Kidney epithelial cell (primary cell): ENCODE measurements around the gene C6orf89. TPM values are rescaled to one million over a fixed set of nuclear protein-coding genes. Genes with fewer than 3 reads are reported as not detected.

Experiments
- DNase-seq: peaks from one replicate; pipeline ENCODE4 v3.0.0-alpha.2; 2010; ENCODE audit warnings: low read depth
- H3K27me3 ChIP-seq: 2 replicates; pipeline ENCODE4 v1.6.0; 2011; ENCODE audit warnings: low read length; ENCODE audit not compliant: control insufficient read depth, insufficient read depth
- H3K36me3 ChIP-seq: 2 replicates; pipeline ENCODE4 v1.5.1; 2011; ENCODE audit warnings: low read length; ENCODE audit not compliant: control insufficient read depth, insufficient read depth
- H3K4me3 ChIP-seq: 2 replicates; pipeline ENCODE4 v1.5.1; 2011; ENCODE audit warnings: low read depth, mild to moderate bottlenecking, control low read depth, low read length
- CTCF ChIP-seq: IDR thresholded peaks from 2 replicates; pipeline ENCODE4 v1.5.1; 2011; ENCODE audit warnings: mild to moderate bottlenecking, moderate library complexity, low read length, control low read depth, inconsistent platforms; ENCODE audit not compliant: insufficient read depth, poor library complexity, severe bottlenecking
- total RNA-seq: library from RNA; depleted of rRNA; stranded (reverse); fragments of >200 nt; gene quantifications from 2 replicates; pipeline ENCODE4 v1.2.3, GENCODE V29; 2015

The C6orf89 gene
- total RNA-seq, 1 donor from 2014 or later = 42.5 TPM

DNA sequence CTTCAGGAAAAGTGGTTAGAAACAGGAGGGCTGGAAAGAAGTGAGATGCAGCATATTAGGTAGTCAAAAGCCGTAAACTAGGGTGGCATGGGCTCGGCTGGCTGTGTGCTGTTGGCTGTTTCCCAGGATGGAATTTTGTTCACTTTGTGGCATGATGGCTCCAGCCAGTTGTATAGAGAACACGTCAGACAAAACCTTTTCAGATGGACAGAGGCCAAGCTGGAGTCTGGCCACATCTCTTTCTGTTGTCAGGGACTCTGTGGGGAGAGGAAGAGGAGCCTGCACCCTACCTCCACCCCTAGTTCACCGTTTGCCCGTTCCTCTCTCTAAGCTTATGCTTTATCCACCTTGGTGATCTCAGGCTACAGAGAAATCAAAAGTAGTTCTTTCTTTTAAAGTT, 22.0 kb downstream of the C6orf89 start:
- Histone ChIP-seq H3K36me3 (peaks cover 1% of the 10 kb centered on the region), H3K27me3 (no peaks in the 10 kb centered on the region), H3K4me3 (no peak overlapping the region)
- no peak for DNase-seq
- no peak for TF ChIP-seq CTCF

- no peak overlapping the region for H3K4me3 ChIP-seq
- no peak for TF ChIP-seq CTCF
- no peaks in the 10 kb centered on the region for H3K27me3 ChIP-seq
- DNase-seq = no peak
- H3K36me3 ChIP-seq = peaks cover 1% of the 10 kb centered on the region
Observed at GRCh38 chr6:36908747-36909146, 23.0 kb downstream of the C6orf89 start.

DNA sequence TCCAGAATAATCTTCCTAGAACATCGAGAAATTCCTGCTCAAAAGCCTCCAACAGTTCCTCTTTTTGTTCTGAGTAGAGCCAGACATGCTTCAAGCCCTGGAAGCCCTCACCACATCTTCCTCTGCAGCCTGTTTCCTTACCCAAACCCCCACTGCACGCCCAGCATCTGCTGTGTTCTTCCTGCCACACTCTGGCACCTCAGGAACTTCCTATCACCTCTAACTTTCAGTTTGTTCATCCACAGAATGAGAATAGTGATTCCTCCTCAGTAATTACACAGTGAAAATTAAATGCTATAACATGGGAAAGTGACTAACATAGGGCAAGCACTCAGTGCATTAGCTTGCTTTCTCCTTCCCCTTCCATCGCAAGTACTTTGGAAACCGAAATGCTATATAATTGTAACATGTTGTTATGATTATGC, 26.3 kb downstream of the C6orf89 start:
- H3K4me3 ChIP-seq = no peak overlapping the region
- DNase-seq = no peak
- peaks cover 1% of the 10 kb centered on the region for H3K36me3 ChIP-seq
- no peaks in the 10 kb centered on the region for H3K27me3 ChIP-seq
- no peak for TF ChIP-seq CTCF

- H3K4me3 ChIP-seq = no peak overlapping the region
- H3K36me3 ChIP-seq = peaks cover 1% of the 10 kb centered on the region
- no peaks in the 10 kb centered on the region for H3K27me3 ChIP-seq
- TF ChIP-seq CTCF = no peak
- peak; percentile 63 for DNase-seq
Observed at GRCh38 chr6:36912586-36912985, 26.8 kb downstream of the C6orf89 start.

DNA sequence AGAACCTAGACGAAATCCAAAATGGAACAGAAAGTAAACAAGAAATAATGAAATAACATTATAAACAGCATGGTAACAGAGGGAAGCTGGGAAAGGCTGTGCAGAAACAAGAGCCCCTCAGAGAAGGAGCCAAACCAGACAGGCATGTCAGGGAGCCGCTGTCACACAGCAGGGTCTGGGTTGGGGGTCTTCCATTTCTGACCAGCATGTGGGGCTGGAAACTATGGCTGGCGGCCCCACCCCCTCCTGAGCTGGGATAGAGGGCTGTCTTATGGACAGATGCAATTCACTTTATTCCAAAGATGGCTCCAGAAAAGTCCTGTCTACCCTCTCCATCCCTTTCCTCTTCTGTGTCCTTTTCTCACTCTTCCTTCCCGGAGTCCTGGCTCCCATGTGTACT, 27.3 kb downstream of the C6orf89 start:
- Histone ChIP-seq H3K36me3 (peaks cover 1% of the 10 kb centered on the region), H3K27me3 (no peaks in the 10 kb centered on the region), H3K4me3 (no peak overlapping the region)
- no peak for DNase-seq
- no peak for TF ChIP-seq CTCF

DNA sequence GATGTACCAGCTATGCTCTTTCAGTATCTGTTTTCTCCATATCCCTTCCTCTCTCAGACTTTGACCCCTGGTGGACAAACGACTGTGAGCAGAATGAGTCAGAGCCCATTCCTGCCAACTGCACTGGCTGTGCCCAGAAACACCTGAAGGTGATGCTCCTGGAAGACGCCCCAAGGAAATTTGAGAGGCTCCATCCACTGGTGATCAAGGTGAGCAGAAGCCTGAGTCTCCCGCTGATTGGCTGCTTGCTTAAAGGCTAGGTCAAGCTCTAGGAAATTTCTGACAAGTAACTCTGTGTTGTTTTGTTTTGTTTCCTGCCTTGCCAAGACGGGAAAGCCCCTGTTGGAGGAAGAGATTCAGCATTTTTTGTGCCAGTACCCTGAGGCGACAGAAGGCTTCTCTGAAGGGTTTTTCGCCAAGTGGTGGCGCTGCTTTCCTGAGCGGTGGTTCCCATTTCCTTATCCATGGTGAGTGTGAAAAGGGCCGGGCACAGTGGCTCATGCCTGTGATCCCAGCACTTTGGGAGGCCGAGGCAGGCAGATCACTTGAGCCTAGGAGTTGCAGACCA, 28.6 kb downstream of the C6orf89 start:
- Histone ChIP-seq H3K4me3 (no peak overlapping the region), H3K27me3 (no peaks in the 10 kb centered on the region), H3K36me3 (no peaks in the 10 kb centered on the region)
- peak; percentile 51 for DNase-seq
- peak; percentile 43 for TF ChIP-seq CTCF
